Measurements from ENCODE around the gene ZNF644.
"Not testable (repeated sequence)": the region's sequence is repeated elsewhere in the genome, so short reads cannot be mapped to it uniquely, and the experiment has no call there.

- not testable (repeated sequence) for TF ChIP-seq CTCF, POLR2A (IDR thresholded peaks at IDR 0.05)
These were observed 41.6 kb upstream of the ZNF644 start for GRCh38 chr1:91063403-91063802.

Data from suprapubic skin (tissue), 3 donors.